Activated CD4-positive, alpha-beta T cell treated with anti-CD3 and anti-CD28 coated beads, Interleukin-2, amount 10 ng/mL, durations not matched to agents 7 days and 5 days (primary cell): ENCODE results near the gene PIKFYVE. TPM values are rescaled to one million over a fixed set of nuclear protein-coding genes. Genes with fewer than 3 reads are reported as not detected.
"Not testable (repeated sequence)": the region's sequence is repeated elsewhere in the genome, so short reads cannot be mapped to it uniquely, and the experiment has no call there.

Source experiments
- CTCF ChIA-PET: fragments of 350-600 bp; sonication (Branson Sonifier 250); formaldehyde crosslinking; loops from one replicate; lab custom pipeline; 2021; ENCODE audit warnings: antibody characterized with exemption; lab: Charles Lee
- POLR2A ChIA-PET: fragments of 350-600 bp; sonication (Branson Sonifier 250); formaldehyde crosslinking; loops from one replicate; lab custom pipeline; 2021; ENCODE audit warnings: antibody characterized with exemption; lab: Charles Lee
- DNase-seq: peaks from one replicate; pipeline ENCODE4 v3.0.0-alpha.2; 2020
- H3K27ac Mint-ChIP-seq: one replicate; pipeline ENCODE4 v1.8.0; 2021; ENCODE audit warnings: mild to moderate bottlenecking, moderate library complexity, mixed read lengths
- H3K27me3 Mint-ChIP-seq: one replicate; pipeline ENCODE4 v1.8.0; 2021; ENCODE audit warnings: mixed read lengths
- H3K36me3 Mint-ChIP-seq: one replicate; pipeline ENCODE4 v1.8.0; 2021; ENCODE audit warnings: low read depth, mixed read lengths
- H3K4me1 Mint-ChIP-seq: one replicate; pipeline ENCODE4 v1.8.0; 2021; ENCODE audit warnings: mixed read lengths
- H3K4me3 Mint-ChIP-seq: one replicate; pipeline ENCODE4 v1.8.0; 2021; ENCODE audit warnings: mild to moderate bottlenecking, moderate library complexity, mixed read lengths
- H3K9me3 Mint-ChIP-seq: one replicate; pipeline ENCODE4 v1.8.0; 2021; ENCODE audit warnings: mixed read lengths
- total RNA-seq, 2 experiments: library from RNA; stranded (reverse); gene quantifications; one replicate each; pipeline ENCODE4 v1.2.3, GENCODE V29; 2021

The PIKFYVE gene
- total RNA-seq, 2 experiments from 2014 or later: 32.7 to 34.7 TPM

DNA sequence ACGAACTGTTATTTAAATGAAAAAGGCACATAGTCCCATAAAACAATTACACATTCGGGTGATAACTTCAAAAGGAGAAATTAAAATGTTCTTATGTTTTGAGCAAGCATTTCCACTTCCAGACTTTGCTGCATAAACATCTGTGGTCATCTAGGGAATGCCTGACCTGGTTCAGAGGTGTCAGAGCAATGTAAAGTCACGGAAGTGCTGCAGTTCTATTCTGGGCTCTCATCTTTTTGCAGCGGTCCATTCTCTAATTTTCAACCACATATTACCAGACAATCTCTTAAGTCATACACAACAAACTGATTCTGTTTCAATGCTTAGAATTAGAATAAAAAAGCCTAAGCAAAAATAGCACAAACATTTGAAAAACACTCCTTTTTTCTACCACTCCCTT, 118.6 kb downstream of the PIKFYVE start:
- CTCF ChIA-PET: no interaction called here
- no peaks in the 10 kb centered on the region for H3K36me3 Mint-ChIP-seq
- H3K4me1 Mint-ChIP-seq: no peaks in the 10 kb centered on the region
- no peak for DNase-seq
- no peak overlapping the region for H3K27ac Mint-ChIP-seq
- H3K9me3 Mint-ChIP-seq: no peaks in the 10 kb centered on the region
- no peak overlapping the region for H3K4me3 Mint-ChIP-seq
- H3K27me3 Mint-ChIP-seq: peaks cover 17% of the 10 kb centered on the region
- POLR2A ChIA-PET: no interaction called here

DNA sequence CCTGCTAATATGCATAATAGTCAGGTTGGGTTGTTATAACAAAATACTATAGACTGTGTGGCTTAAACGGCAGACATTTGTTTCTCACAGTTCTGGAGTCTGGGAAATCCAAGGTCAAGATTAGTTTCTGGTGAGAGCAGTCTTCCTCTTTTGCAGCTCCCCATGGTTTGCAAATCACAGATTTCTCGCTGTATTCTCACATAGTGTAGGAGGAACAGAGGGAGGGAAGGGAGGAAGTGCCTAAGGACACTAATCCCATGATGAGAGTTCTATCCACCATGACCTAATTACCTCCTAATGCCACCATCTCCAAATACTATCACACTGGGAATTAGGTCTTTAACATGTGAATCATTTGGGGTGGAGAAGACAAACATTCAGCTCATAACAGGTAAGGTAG, 120.5 kb downstream of the PIKFYVE start:
- CTCF ChIA-PET: no interaction called here
- Mint-ChIP-seq H3K36me3 (no peaks in the 10 kb centered on the region), H3K9me3 (no peaks in the 10 kb centered on the region), H3K4me3 (no peak overlapping the region), H3K27me3 (peaks cover 17% of the 10 kb centered on the region), H3K27ac (no peak overlapping the region), H3K4me1 (no peaks in the 10 kb centered on the region)
- POLR2A ChIA-PET: no interaction called here
- no peak for DNase-seq

DNA sequence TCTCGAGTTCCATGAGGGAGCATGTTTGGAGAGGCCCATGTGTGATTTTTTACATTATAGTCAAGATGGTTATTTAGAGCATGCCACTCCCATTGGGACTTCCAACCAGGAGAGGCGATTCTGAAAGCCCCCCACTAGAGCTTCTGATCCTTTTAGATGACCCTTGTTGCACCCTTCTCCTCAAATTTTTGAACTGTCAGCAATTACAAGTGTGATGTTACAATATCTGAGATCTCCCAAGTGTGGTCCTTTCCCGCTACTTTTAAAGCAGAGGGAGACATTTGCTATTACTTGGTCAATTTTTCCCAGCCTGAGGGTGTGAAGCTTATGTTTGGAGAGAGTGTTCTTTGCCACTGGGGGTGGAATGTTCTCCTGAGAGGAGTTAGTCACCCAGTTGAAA, 123.9 kb downstream of the PIKFYVE start:
- H3K27me3 Mint-ChIP-seq: peaks cover 4% of the 10 kb centered on the region
- no peak overlapping the region for H3K27ac Mint-ChIP-seq
- DNase-seq: no peak
- peaks cover 12% of the 10 kb centered on the region for H3K9me3 Mint-ChIP-seq
- CTCF ChIA-PET: no interaction called here
- POLR2A ChIA-PET: no interaction called here
- H3K4me3 Mint-ChIP-seq: no peak overlapping the region
- H3K36me3 Mint-ChIP-seq: no peaks in the 10 kb centered on the region
- no peaks in the 10 kb centered on the region for H3K4me1 Mint-ChIP-seq

DNA sequence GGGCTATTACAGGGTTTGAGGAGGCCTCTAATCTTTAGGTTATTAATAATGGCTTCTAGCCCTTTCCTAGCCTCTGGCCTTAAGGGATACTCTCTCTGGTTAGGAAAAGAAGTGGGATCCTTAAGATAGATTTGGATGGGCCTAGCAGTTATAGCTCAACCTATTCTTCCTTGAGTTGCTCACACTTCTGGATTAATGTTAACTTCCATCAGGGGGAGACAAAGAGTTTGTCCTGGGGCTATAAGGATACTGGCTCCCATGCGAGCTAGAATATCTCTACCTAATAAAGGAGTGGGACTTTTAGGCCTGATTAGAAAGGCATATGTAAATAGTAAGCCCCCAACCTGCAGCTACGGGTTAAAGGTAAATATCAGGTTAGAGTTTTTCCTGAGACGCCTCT, 126.2 kb downstream of the PIKFYVE start:
- Mint-ChIP-seq H3K36me3 (no peaks in the 10 kb centered on the region), H3K27me3 (no peaks in the 10 kb centered on the region), H3K4me1 (no peaks in the 10 kb centered on the region), H3K9me3 (peaks cover 12% of the 10 kb centered on the region), H3K4me3 (no peak overlapping the region), H3K27ac (no peak overlapping the region)
- CTCF ChIA-PET: interaction anchor here (1.0 kb wide), 1 partner anchor 11 kb away, joined by 4 read pairs; no protein-coding TSS in a partner anchor
- POLR2A ChIA-PET: no interaction called here
- no peak for DNase-seq

DNA sequence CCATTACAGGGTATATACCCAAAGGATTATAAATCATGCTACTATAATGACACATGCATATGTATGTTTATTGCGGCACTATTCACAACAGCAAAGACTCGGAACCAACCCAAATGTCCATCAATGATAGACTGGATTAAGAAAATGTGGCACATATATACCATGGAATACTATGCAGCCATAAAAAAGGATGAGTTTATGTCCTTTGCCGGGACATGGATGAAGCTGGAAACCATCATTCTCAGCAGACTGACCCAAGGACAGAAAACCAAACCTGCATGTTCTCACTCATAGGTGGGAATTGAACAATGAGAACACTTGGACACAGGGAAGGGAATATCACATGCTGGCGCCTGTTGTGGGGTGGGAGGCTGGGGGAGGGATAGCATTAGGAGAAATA, 130.7 kb downstream of the PIKFYVE start:
- H3K27ac Mint-ChIP-seq, H3K4me3 Mint-ChIP-seq, POLR2A ChIA-PET, DNase-seq, H3K36me3 Mint-ChIP-seq, CTCF ChIA-PET, H3K4me1 Mint-ChIP-seq: not testable (repeated sequence)
- Mint-ChIP-seq H3K9me3 (peaks cover 12% of the 10 kb centered on the region), H3K27me3 (peaks cover 14% of the 10 kb centered on the region)

DNA sequence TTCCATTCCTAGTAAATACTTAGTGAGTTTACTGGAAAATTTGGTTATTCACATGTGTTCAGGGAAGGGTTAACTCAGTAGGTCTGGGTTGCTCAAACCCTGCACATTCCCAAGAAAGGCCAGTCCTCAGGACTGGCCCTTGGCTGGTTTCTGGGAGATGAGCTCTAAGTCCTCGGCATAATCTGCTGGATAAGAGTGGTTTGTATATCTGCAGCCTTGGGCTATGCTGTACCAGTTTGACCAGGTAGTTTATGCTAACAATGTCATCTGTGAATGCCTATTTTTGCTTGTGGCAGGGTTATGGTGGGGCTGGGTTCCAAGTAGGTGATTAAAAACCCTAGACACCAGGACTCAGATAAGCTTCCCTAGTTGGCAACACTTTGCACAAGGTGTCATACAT, 133.1 kb downstream of the PIKFYVE start:
- H3K4me1 Mint-ChIP-seq: no peaks in the 10 kb centered on the region
- no peak overlapping the region for H3K27ac Mint-ChIP-seq
- no peak overlapping the region for H3K4me3 Mint-ChIP-seq
- peaks cover 3% of the 10 kb centered on the region for H3K9me3 Mint-ChIP-seq
- ChIA-PET CTCF (no interaction called here), POLR2A (no interaction called here)
- DNase-seq: no peak
- H3K27me3 Mint-ChIP-seq: peaks cover 25% of the 10 kb centered on the region
- H3K36me3 Mint-ChIP-seq: no peaks in the 10 kb centered on the region

DNA sequence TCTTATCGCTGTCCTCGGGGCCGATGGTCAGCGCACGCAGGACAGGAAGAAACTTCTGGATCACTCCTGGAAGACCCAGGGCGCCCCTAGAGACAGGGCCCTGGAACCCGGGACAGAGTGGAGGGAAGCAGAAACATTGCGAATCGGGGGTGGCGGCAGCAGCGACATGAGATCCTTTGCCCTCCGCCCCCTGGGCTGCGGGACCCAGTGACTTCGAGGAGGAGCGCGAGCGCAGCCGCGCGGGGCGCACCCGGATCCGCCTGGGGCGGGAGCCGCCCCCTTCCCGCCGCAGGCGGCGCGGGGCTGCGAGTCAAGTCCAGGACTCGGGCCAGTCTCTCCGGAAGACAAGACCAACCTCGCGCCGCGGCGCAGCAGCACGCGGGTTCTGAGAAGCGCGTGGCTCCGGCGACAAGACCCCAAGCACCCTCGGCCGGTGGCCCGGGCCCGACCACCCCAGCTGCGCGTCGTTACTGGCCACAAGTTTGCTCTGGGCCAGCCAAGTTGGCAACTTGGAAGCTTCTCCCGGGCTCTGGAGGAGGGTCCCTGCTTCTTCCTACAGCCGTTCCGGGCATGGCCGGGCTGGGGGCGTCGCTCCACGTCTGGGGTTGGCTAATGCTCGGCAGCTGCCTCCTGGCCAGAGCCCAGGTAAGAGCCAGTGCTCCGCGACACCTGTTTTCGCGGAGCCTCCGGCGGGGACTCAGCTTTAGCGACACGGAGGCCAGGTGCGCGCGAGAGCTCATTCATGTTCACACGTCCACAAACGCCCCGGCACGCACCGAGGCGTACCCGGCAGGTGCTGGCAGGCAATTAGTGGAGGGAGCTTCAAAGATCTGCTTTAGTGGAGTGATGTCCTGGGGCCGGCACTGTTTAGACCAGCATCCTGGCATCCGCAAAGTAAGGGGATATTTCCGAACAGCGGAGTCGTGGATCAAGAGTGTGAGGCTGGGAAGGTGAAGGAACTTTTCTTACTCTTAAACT, 140.7 kb downstream of the PIKFYVE start, which contains the start of gene PTH2R:
Gene PTH2R (plus strand): TSS at position 319 of the 978 bp plus-strand sequence. CDS start 252 bp downstream, at position 571.
- no peaks in the 10 kb centered on the region for H3K36me3 Mint-ChIP-seq
- peaks cover 52% of the 10 kb centered on the region for H3K27me3 Mint-ChIP-seq
- DNase-seq: no peak
- H3K27ac Mint-ChIP-seq: no peak within 1 kb of the TSS
- ChIA-PET POLR2A (no interaction called here), CTCF (interaction anchor here (0.7 kb wide), 1 partner anchor 1349 kb away, joined by 5 read pairs; no protein-coding TSS in a partner anchor)
- no peak within 1 kb of the TSS for H3K4me3 Mint-ChIP-seq
- H3K9me3 Mint-ChIP-seq: no peaks in the 10 kb centered on the region
- peaks cover 7% of the 10 kb centered on the region for H3K4me1 Mint-ChIP-seq

DNA sequence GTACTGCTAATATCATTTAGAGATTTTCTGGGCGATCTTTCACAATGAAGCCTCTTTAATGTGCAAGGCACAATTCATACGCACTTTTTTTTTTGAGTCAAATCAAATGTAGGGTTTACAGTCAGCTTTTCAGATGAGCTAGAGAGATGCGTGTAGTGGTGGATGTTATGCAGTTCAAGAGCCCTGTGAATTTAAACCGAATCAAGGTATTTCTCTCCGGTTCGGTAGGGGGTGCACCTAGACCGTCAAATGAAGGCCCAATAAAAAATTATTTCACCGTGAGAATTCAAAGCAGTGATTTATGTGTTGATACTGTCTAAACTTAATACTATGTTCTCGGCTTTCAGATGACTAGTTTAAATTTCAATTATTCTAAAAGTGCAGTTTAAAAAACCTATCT, 141.6 kb downstream of the PIKFYVE start:
- H3K9me3 Mint-ChIP-seq: no peaks in the 10 kb centered on the region
- no peak overlapping the region for H3K4me3 Mint-ChIP-seq
- ChIA-PET CTCF (interaction anchor here (0.7 kb wide), 1 partner anchor 1348 kb away, joined by 5 read pairs; no protein-coding TSS in a partner anchor), POLR2A (no interaction called here)
- H3K4me1 Mint-ChIP-seq: peaks cover 7% of the 10 kb centered on the region
- no peaks in the 10 kb centered on the region for H3K36me3 Mint-ChIP-seq
- H3K27me3 Mint-ChIP-seq: peaks cover 46% of the 10 kb centered on the region
- H3K27ac Mint-ChIP-seq: no peak overlapping the region
- DNase-seq: no peak

Other genes with a start within 250 kb of the PIKFYVE start
- gene PLEKHM3, start 240.7 kb upstream of the PIKFYVE start, total RNA-seq: 1 to 10 TPM; 6.7 to 7.7 TPM
- gene CRYGD, start 141.7 kb upstream of the PIKFYVE start, total RNA-seq: not detected
- not detected for gene CRYGC, start 136.4 kb upstream of the PIKFYVE start, total RNA-seq
- not detected for gene CRYGB, start 120.1 kb upstream of the PIKFYVE start, total RNA-seq
- gene CRYGA, start 102.7 kb upstream of the PIKFYVE start, total RNA-seq: not detected
- gene C2orf80, start 76.2 kb upstream of the PIKFYVE start, total RNA-seq: not detected
- gene IDH1, start 11.2 kb upstream of the PIKFYVE start, total RNA-seq: 10 to 100 TPM; 25.1 to 27.3 TPM
- under 1 TPM in 1 of 2 experiments, not detected in 1; 0.10 TPM for gene PTH2R, start 140.5 kb downstream of the PIKFYVE start, total RNA-seq